Gastroesophageal sphincter (tissue), 4 donors: ENCODE measurements around the gene GRAMD1A. TPM values are rescaled to one million over a fixed set of nuclear protein-coding genes. Genes with fewer than 3 reads are reported as not detected.

Source experiments
- ATAC-seq: fragments of 150-250 bp; one replicate; pipeline ENCODE4 v1.9.1; 2016; ENCODE audit warnings: mild to moderate bottlenecking, moderate library complexity
- H3K27ac ChIP-seq, 4 donors: fragments of 200-600 bp; sonication (generic) in 3 of 4; 1 replicate in 3 of 4; 2 replicates in 1 of 4; pipeline ENCODE4 v1.5.1; 2016 to 2019
- H3K27me3 ChIP-seq: fragments of 200-600 bp; sonication (generic); one replicate; pipeline ENCODE4 v1.5.1; 2019
- H3K36me3 ChIP-seq, 2 donors: fragments of 200-600 bp; sonication (generic); one replicate each; pipeline ENCODE4 v1.5.1; 2019; ENCODE audit warnings: control low read depth in 1 of 2
- H3K4me1 ChIP-seq, 3 donors: fragments of 200-600 bp; sonication (generic); 1 replicate in 2 of 3; 2 replicates in 1 of 3; pipeline ENCODE4 v1.5.1; 2016 to 2019; ENCODE audit warnings: control low read depth in 2 of 3
- H3K4me3 ChIP-seq, 2 donors: fragments of 200-600 bp; sonication (generic); one replicate each; pipeline ENCODE4 v1.5.1; 2019; ENCODE audit warnings: mild to moderate bottlenecking in 1 of 2, moderate library complexity in 1 of 2
- H3K9me3 ChIP-seq, 3 donors: fragments of 200-600 bp; sonication (generic); one replicate each; pipeline ENCODE4 v1.5.1; 2017 to 2019; ENCODE audit warnings: control low read depth in 2 of 3
- EP300 ChIP-seq: sonication (generic); formaldehyde crosslinking; IDR thresholded peaks from one replicate; pipeline ENCODE4 v1.6.1; 2017; ENCODE audit warnings: antibody characterized with exemption, mild to moderate bottlenecking
- POLR2A ChIP-seq, 2 donors: fragments of 450-650 bp; IDR thresholded peaks; one replicate each; pipeline ENCODE4 v1.6.1; 2017; ENCODE audit warnings: antibody characterized with exemption in 2 of 2, mild to moderate bottlenecking in 2 of 2, moderate library complexity in 1 of 2
- POLR2AphosphoS5 ChIP-seq: sonication (generic); formaldehyde crosslinking; IDR thresholded peaks from one replicate; pipeline ENCODE4 v1.6.1; 2017; ENCODE audit warnings: antibody characterized with exemption
- WGBS, 2 donors: methylation state at CpG; one replicate each; pipeline ENCODE4 v1.1.5; 2018; ENCODE audit warnings: low coverage in 1 of 2; 5-methylcytosine and 5-hydroxymethylcytosine counted together
- total RNA-seq, 4 donors: library from RNA; depleted of rRNA; stranded (reverse); fragments of >200 nt; gene quantifications; one replicate each; pipeline ENCODE4 v1.1.0, GENCODE V29; 2016
- TF ChIP-seq, protein P1 (sequence below), 4 experiments: fragments of 200-600 bp in 2 of 4; fragments of 450-650 bp in 2 of 4; sonication (generic) in 1 of 4; IDR thresholded peaks; one replicate each; pipeline ENCODE4 v1.5.1; 2017 to 2019; ENCODE audit warnings: antibody characterized with exemption in 4 of 4, mild to moderate bottlenecking in 2 of 4, moderate library complexity in 2 of 4

The GRAMD1A gene
- total RNA-seq, 4 donors from 2014 or later, result 22.0 to 40.0 (median 35.9) TPM

DNA sequence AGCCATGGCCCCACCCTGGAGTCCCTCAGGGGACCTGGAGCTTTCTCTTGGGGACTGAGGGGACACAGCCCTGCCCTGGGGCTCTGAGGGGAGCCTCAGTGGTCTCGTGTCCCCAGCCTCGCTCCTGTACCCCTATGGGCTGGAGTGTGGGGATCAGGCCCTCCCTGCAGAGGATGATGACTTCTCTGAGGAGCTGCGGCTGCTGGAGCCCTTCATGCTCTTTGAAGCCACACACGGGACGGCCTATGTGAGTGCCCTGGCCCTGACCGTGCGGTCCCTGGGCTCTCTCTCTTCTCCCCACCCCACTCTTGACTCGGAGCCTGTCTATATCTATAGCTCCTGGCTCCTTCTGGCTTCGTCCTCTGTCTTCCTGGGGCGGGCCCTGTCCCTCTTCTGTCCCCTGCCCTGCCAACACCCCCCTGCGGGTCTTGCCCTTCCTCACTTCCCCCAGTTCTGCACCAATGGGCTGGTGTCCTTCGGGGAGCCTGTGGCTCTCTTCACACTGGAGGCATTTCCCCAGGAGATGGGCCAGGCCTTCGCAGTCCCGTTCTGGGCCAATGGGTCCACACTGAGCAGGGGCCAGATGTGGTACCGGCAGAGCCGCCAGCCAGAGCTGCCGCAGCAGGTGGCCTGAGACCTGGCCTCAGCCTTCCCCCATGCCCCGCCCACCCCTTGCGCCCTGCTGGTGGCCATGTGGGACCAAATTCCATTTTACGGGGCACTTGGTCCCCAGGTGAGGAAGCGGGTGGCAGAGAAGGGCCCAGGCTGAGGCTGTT is 74.5 kb downstream of the GRAMD1A start:
- no peak for TF ChIP-seq POLR2AphosphoS5
- TF ChIP-seq, protein P1, sequence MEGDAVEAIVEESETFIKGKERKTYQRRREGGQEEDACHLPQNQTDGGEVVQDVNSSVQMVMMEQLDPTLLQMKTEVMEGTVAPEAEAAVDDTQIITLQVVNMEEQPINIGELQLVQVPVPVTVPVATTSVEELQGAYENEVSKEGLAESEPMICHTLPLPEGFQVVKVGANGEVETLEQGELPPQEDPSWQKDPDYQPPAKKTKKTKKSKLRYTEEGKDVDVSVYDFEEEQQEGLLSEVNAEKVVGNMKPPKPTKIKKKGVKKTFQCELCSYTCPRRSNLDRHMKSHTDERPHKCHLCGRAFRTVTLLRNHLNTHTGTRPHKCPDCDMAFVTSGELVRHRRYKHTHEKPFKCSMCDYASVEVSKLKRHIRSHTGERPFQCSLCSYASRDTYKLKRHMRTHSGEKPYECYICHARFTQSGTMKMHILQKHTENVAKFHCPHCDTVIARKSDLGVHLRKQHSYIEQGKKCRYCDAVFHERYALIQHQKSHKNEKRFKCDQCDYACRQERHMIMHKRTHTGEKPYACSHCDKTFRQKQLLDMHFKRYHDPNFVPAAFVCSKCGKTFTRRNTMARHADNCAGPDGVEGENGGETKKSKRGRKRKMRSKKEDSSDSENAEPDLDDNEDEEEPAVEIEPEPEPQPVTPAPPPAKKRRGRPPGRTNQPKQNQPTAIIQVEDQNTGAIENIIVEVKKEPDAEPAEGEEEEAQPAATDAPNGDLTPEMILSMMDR (IDR thresholded peaks at IDR 0.05), result no peak
- no peak for TF ChIP-seq EP300
- TF ChIP-seq POLR2A (IDR thresholded peaks at IDR 0.05), result no peak
- Histone ChIP-seq H3K4me3 (no peak overlapping the region), H3K36me3 (no peaks in the 10 kb centered on the region), H3K9me3 (peaks cover 0 to 9% (median 0%) of the 10 kb centered on the region in 3 donors), H3K27me3 (peaks cover 8% of the 10 kb centered on the region), H3K27ac (no peak overlapping the region), H3K4me1 (no peaks in the 10 kb centered on the region)
- WGBS, 2 donors, result 83% methylated on average over 5 of the region's 21 CpGs; no CpG with 5 or more reads in 1 of the 2 donors
- ATAC-seq, result no peak

DNA sequence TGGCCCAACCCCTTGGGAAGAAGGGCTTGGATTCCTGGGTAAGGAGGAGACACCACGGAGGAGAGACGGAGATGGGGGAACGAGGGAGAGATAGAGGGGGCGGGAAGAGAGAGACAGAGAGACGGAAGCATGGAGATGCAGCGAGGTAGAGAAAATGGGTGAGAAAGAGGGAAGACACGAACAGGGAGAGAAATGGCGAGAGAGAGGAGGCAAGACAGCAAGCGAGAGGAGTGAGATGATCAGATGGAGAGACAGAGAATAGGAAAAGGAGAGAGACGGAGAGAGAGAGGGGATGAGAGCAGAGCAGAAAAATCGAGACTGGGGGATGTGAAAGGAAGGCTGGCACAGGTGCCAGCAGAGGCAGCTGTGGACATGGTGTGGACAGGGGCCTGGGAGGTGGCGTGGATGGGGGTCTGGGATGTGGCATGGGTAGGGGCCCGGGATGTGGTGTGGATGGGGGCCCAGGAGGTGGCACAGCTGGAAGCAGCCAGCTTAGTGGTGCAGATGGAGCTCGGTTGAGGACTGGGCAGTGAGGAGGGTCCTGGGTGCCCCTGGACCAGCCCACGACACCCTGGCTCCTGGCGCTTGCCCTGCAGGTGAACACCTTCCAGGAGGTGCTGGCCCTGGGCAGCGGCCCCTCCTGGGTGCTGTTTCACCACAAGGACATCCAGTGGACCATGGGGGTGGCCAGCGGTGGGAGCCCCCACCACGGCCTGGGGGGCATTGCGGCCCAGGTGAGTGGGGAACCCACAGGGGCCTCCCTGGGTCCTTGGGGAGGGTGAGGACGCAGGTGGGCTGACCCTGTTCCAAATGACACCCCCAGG is 75.3 kb downstream of the GRAMD1A start:
- Histone ChIP-seq H3K36me3 (no peaks in the 10 kb centered on the region), H3K27ac (no peak overlapping the region), H3K4me3 (no peak overlapping the region), H3K27me3 (peaks cover 3% of the 10 kb centered on the region), H3K9me3 (peaks cover 0 to 4% (median 0%) of the 10 kb centered on the region in 3 donors), H3K4me1 (no peaks in the 10 kb centered on the region)
- no peak for ATAC-seq
- TF ChIP-seq POLR2AphosphoS5 (no peak), POLR2A (IDR thresholded peaks at IDR 0.05) (no peak), EP300 (no peak)
- TF ChIP-seq, protein P1 (IDR thresholded peaks at IDR 0.05), result no peak
- 76 to 86% methylated on average over 8 to 12 of the region's 21 CpGs for WGBS, 2 donors

DNA sequence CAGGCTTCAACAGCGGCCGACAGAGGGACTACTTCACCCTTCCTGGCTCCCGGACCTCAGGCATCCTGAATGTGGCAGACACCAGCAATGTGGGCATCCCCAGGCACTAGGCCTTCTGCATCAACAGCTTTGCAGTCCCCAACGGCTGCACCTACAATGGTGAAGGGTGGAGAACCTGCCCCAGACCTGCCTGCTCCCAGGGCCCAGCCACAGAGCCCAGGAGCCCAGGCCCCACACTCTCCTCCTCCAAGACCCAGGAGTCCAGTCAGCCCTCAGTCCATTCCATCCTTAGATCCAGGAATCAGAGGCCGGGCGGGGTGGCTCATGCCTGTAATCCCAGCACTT is 75.9 kb downstream of the GRAMD1A start:
- no peak overlapping the region for H3K27ac ChIP-seq
- no peak overlapping the region for H3K4me3 ChIP-seq
- ATAC-seq, result no peak
- no peaks in the 10 kb centered on the region for H3K4me1 ChIP-seq
- no CpG with 5 or more reads among the region's 6 CpGs for WGBS, 2 donors
- TF ChIP-seq, protein P1 (IDR thresholded peaks at IDR 0.05), result no peak
- TF ChIP-seq EP300 (no peak), POLR2A (IDR thresholded peaks at IDR 0.05) (no peak), POLR2AphosphoS5 (no peak)
- H3K27me3 ChIP-seq, result no peaks in the 10 kb centered on the region
- no peaks in the 10 kb centered on the region for H3K9me3 ChIP-seq
- no peaks in the 10 kb centered on the region for H3K36me3 ChIP-seq

Other genes starting within 250 kb of the GRAMD1A start
- gene ZNF599, start 227.1 kb upstream of the GRAMD1A start, total RNA-seq, result 1 to 10 TPM; 4.8 to 7.1 (median 5.6) TPM
- gene ZNF30, start 73.4 kb upstream of the GRAMD1A start, total RNA-seq, result 1 to 10 TPM in 3 of 4 donors, under 1 TPM in 1; 0.94 to 2.8 (median 2.4) TPM
- 10 to 100 TPM in 1 of 4 donors, 1 to 10 TPM in 3; 6.5 to 10.2 (median 7.3) TPM for gene ZNF792, start 36.1 kb upstream of the GRAMD1A start, total RNA-seq
- gene SCN1B, start 30.1 kb downstream of the GRAMD1A start, total RNA-seq, result 10 to 100 TPM in 2 of 4 donors, 1 to 10 TPM in 2; 5.3 to 13.2 (median 9.5) TPM
- gene HPN, start 41.4 kb downstream of the GRAMD1A start, total RNA-seq, result 1 to 10 TPM in 1 of 4 donors, under 1 TPM in 2, not detected in 1; 0.17 to 1.2 (median 0.27) TPM
- gene FXYD3, start 115.5 kb downstream of the GRAMD1A start, total RNA-seq, result 10 to 100 TPM in 1 of 4 donors, 1 to 10 TPM in 3; 1.2 to 38.8 (median 4.2) TPM
- gene LGI4, start 134.7 kb downstream of the GRAMD1A start, total RNA-seq, result 10 to 100 TPM; 24.8 to 47.9 (median 36.2) TPM
- 100 to 1,000 TPM in 1 of 4 donors, 10 to 100 TPM in 3; 42.8 to 140 (median 52.7) TPM for gene FXYD1, start 138.5 kb downstream of the GRAMD1A start, total RNA-seq
- gene FXYD7, start 142.9 kb downstream of the GRAMD1A start, total RNA-seq, result not detected
- 10 to 100 TPM; 18.8 to 42.5 (median 33.0) TPM for gene FXYD5, start 154.4 kb downstream of the GRAMD1A start, total RNA-seq
- not detected for gene FAM187B, start 228.4 kb downstream of the GRAMD1A start, total RNA-seq
- 1 to 10 TPM; 3.3 to 6.6 (median 5.2) TPM for gene LSR, start 248.7 kb downstream of the GRAMD1A start, total RNA-seq